GM21447 (cell line): ENCODE results near the gene PTPN14.
"Not testable (repeated sequence)": the region's sequence is repeated elsewhere in the genome, so short reads cannot be mapped to it uniquely, and the experiment has no call there.

Experiments
- ATAC-seq: cut with Tn5 transposase; IDR thresholded peaks from one replicate; pipeline ENCODE4 v1.9.1; 2021; ENCODE audit not compliant: unreplicated experiment

Gene PTPN14

GRCh38 chr1:214481983-214482634 lies 69.3 kb downstream of the PTPN14 start:
- not testable (repeated sequence) for ATAC-seq

- ATAC-seq, result no peak
Measured at GRCh38 chr1:214476986-214477870, 74.2 kb downstream of the PTPN14 start.

GRCh38 chr1:214476229-214476985 lies 75.0 kb downstream of the PTPN14 start:
- no peak for ATAC-seq

GRCh38 chr1:214475746-214476145 lies 75.7 kb downstream of the PTPN14 start:
- ATAC-seq, result no peak

GRCh38 chr1:214475331-214475730 lies 76.1 kb downstream of the PTPN14 start:
- ATAC-seq, result no peak

- ATAC-seq, result no peak
Measured at GRCh38 chr1:214474467-214474866, 76.9 kb downstream of the PTPN14 start.

- no peak for ATAC-seq
Measured at GRCh38 chr1:214473862-214474261, 77.5 kb downstream of the PTPN14 start.

- ATAC-seq, result no peak
Measured at GRCh38 chr1:214473387-214473786, 78.0 kb downstream of the PTPN14 start.

- ATAC-seq, result no peak
Measured at GRCh38 chr1:214472364-214472763, 79.0 kb downstream of the PTPN14 start.

- no peak for ATAC-seq
Measured at GRCh38 chr1:214471458-214471857, 79.9 kb downstream of the PTPN14 start.

GRCh38 chr1:214470132-214470531 lies 81.3 kb downstream of the PTPN14 start:
- ATAC-seq, result no peak

GRCh38 chr1:214469290-214469689 lies 82.1 kb downstream of the PTPN14 start:
- ATAC-seq, result no peak

- no peak for ATAC-seq
Measured at GRCh38 chr1:214467078-214467585, 84.3 kb downstream of the PTPN14 start.

GRCh38 chr1:214466403-214467077 lies 84.9 kb downstream of the PTPN14 start:
- ATAC-seq, result no peak

- no peak for ATAC-seq
Measured at GRCh38 chr1:214464445-214465287, 86.7 kb downstream of the PTPN14 start.

GRCh38 chr1:214463596-214463995 lies 87.8 kb downstream of the PTPN14 start:
- ATAC-seq, result no peak

GRCh38 chr1:214462882-214463281 lies 88.5 kb downstream of the PTPN14 start:
- ATAC-seq, result no peak

- ATAC-seq, result no peak
Measured at GRCh38 chr1:214461305-214461704, 90.1 kb downstream of the PTPN14 start.

- no peak for ATAC-seq
Measured at GRCh38 chr1:214460304-214460916, 91.0 kb downstream of the PTPN14 start.
